BE2C (cell line): ENCODE results near the gene METRNL.
A peak's percentile ranks its signal among the peaks of the same experiment; 100 is the strongest.

Experiments used
- DNase-seq: peaks from one replicate; pipeline ENCODE4 v3.0.0-alpha.2; 2020
- H3K27me3 ChIP-seq: fragments of 250-450 bp; sonication (Bioruptor Pico); 2 replicates; pipeline ENCODE4 v1.5.1; 2020; ENCODE audit warnings: mild to moderate bottlenecking
- H3K36me3 ChIP-seq: fragments of 250-450 bp; sonication (Bioruptor Pico); 2 replicates; pipeline ENCODE4 v1.5.1; 2020; ENCODE audit warnings: mild to moderate bottlenecking
- H3K4me1 ChIP-seq: fragments of 250-450 bp; sonication (Bioruptor Pico); 2 replicates; pipeline ENCODE4 v1.5.1; 2020
- H3K4me3 ChIP-seq: 2 replicates; pipeline ENCODE4 v1.5.1; 2011; ENCODE audit warnings: low read depth, low read length
- H3K9me3 ChIP-seq: fragments of 250-450 bp; sonication (Bioruptor Pico); 2 replicates; pipeline ENCODE4 v1.5.1; 2020
- CTCF ChIP-seq: IDR thresholded peaks from 2 replicates; pipeline ENCODE4 v1.5.1; 2012; ENCODE audit warnings: mild to moderate bottlenecking, low read depth, low read length

METRNL gene

GRCh38 chr17:83109793-83110645, 30.6 kb downstream of the METRNL start:
- H3K9me3 ChIP-seq, result no peaks in the 10 kb centered on the region
- H3K4me1 ChIP-seq, result peaks cover 22% of the 10 kb centered on the region
- no peaks in the 10 kb centered on the region for H3K36me3 ChIP-seq
- DNase-seq, result peak; percentile 89
- TF ChIP-seq CTCF, result no peak
- H3K4me3 ChIP-seq, result peak overlapping the region; percentile 35
- no peaks in the 10 kb centered on the region for H3K27me3 ChIP-seq

DNA sequence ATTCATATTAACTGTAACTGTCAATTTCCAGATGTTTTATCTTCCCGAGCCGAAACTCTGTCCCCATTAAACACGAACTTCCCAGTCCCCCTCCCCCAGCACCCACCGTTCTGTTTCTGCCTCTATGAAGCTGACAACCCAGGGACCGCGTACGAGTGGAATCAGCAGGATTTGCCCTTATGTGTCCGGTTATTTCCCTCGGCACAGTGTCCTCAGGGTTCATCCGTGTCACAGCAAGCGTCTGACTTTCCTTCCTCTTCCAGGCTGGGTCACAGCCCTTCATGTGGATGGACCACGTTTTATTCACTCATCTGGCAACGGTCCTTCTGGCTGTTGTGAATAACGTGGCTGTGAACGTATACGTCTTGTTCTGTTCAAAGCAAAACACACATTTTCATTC, 31.3 kb downstream of the METRNL start:
- Histone ChIP-seq H3K4me3 (peak overlapping the region; percentile 35), H3K9me3 (no peaks in the 10 kb centered on the region), H3K4me1 (peaks cover 20% of the 10 kb centered on the region), H3K27me3 (no peaks in the 10 kb centered on the region), H3K36me3 (no peaks in the 10 kb centered on the region)
- TF ChIP-seq CTCF, result no peak
- DNase-seq, result no peak

DNA sequence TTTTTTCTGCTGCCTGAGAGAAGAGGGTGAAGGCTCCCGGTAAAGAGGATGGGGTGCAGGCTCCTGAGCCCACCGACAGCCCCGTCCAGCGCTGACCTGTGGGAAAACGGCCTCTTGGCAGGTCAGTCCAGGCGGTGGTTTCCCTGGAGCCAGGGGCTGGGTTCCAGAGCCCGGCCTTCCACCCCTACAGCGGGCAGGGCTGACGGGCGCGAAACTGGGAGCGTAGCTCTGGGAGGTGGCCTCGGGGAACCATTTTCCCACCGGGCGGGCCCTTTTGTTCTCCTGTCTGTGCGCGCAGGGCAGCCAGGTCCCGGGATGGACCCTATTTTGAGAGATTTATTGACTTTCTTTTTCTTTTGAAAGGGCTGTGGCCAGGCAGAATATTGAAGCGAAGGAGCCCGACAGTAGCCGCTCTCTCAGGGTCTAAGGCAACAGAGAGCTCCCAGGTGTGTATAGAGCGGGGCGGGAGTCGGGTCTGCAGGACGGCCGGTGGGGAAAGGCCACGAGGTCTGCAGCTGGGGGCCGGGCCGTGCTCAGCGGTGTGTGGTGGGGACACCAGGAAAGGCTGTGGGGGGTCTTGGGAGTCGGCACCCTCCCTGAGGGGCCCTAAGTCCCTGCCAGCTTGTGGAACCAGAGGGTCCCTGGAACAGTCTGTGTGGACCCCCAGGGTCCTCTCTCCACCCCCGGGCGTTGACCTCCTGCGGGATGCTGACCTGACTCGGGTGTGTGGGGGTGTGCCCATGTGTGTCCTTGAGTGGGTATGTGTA, 32.3 kb downstream of the METRNL start:
- DNase-seq, result no peak
- H3K4me1 ChIP-seq, result peaks cover 11% of the 10 kb centered on the region
- no peak for TF ChIP-seq CTCF
- no peaks in the 10 kb centered on the region for H3K27me3 ChIP-seq
- H3K4me3 ChIP-seq, result no peak overlapping the region
- H3K9me3 ChIP-seq, result no peaks in the 10 kb centered on the region; the same call in 1 of the 2 replicates
- H3K36me3 ChIP-seq, result no peaks in the 10 kb centered on the region

- no peak for TF ChIP-seq CTCF
- DNase-seq, result no peak
Measured at GRCh38 chr17:83113381-83113780, 34.0 kb downstream of the METRNL start.

GRCh38 chr17:83113792-83114191, 34.4 kb downstream of the METRNL start:
- no peak for TF ChIP-seq CTCF
- Histone ChIP-seq H3K27me3 (no peaks in the 10 kb centered on the region), H3K4me1 (0 out of 2 replicates have a peak, but pooled peaks cover 4% of the 10 kb centered on the region), H3K9me3 (no peaks in the 10 kb centered on the region; the same call in 1 of the 2 replicates), H3K4me3 (no peak overlapping the region), H3K36me3 (no peaks in the 10 kb centered on the region)
- no peak for DNase-seq

More at GRCh38 chr17:83113381-83113780, 34.0 kb downstream of the METRNL start:
- no peaks in the 10 kb centered on the region for H3K36me3 ChIP-seq
- no peak overlapping the region for H3K4me3 ChIP-seq
- H3K9me3 ChIP-seq, result no peaks in the 10 kb centered on the region; the same call in 1 of the 2 replicates
- 0 out of 2 replicates have a peak, but pooled peaks cover 4% of the 10 kb centered on the region for H3K4me1 ChIP-seq
- no peaks in the 10 kb centered on the region for H3K27me3 ChIP-seq
